Osteoblast (primary cell): ENCODE measurements around the gene GRK3. TPM values are rescaled to one million over a fixed set of nuclear protein-coding genes. Genes with fewer than 3 reads are reported as not detected.

ENCODE experiments used
- DNase-seq: peaks from one replicate; pipeline ENCODE4 v3.0.0; 2011; ENCODE audit warnings: low spot score, mixed read lengths; ENCODE audit not compliant: insufficient read length; ENCODE audit errors: missing footprints
- H2AFZ ChIP-seq: 2 replicates; pipeline ENCODE4 v1.6.0; 2011; ENCODE audit warnings: mild to moderate bottlenecking, low read length
- H3K27ac ChIP-seq: 2 replicates; pipeline ENCODE4 v1.5.1; 2011; ENCODE audit warnings: mild to moderate bottlenecking, low read depth, low read length, moderate library complexity
- H3K27me3 ChIP-seq: 2 replicates; pipeline ENCODE4 v1.6.0; 2012; ENCODE audit warnings: mild to moderate bottlenecking, control low read depth, inconsistent platforms, low read length, moderate library complexity; ENCODE audit not compliant: insufficient read depth
- H3K36me3 ChIP-seq: 2 replicates; pipeline ENCODE4 v1.5.1; 2011; ENCODE audit warnings: mild to moderate bottlenecking, low read length, control low read depth, moderate library complexity; ENCODE audit not compliant: insufficient read depth
- H3K4me1 ChIP-seq: 2 replicates; pipeline ENCODE4 v1.5.1; 2011; ENCODE audit warnings: mild to moderate bottlenecking, low read length, control low read depth, moderate library complexity; ENCODE audit not compliant: insufficient read depth
- H3K4me2 ChIP-seq: 2 replicates; pipeline ENCODE4 v1.6.0; 2011; ENCODE audit warnings: mild to moderate bottlenecking, low read length; ENCODE audit not compliant: insufficient read depth
- H3K4me3 ChIP-seq: fragments of 200-600 bp; sonication (generic); 3 replicates; pipeline ENCODE4 v1.5.1; 2012; ENCODE audit warnings: mild to moderate bottlenecking, low read length, inconsistent platforms; ENCODE audit not compliant: insufficient read depth
- H3K79me2 ChIP-seq: 2 replicates; pipeline ENCODE4 v1.6.0; 2012; ENCODE audit warnings: mild to moderate bottlenecking, low read length, control low read depth, inconsistent platforms; ENCODE audit not compliant: insufficient read depth
- H3K9me3 ChIP-seq: 2 replicates; pipeline ENCODE4 v1.5.1; 2011; ENCODE audit warnings: low read depth, low read length, control low read depth
- H4K20me1 ChIP-seq: 2 replicates; pipeline ENCODE4 v1.6.0; 2012; ENCODE audit warnings: mild to moderate bottlenecking, low read length, control low read depth; ENCODE audit not compliant: insufficient read depth
- CTCF ChIP-seq: IDR thresholded peaks from 2 replicates; pipeline ENCODE4 v1.5.1; 2011; ENCODE audit warnings: mild to moderate bottlenecking, low read depth, low read length, moderate library complexity; ENCODE audit errors: extremely low read depth
- total RNA-seq: library from RNA; depleted of rRNA; stranded (reverse); fragments of >200 nt; gene quantifications from 2 replicates; pipeline ENCODE4 v1.2.3, GENCODE V29; 2012

GRK3 gene
- total RNA-seq, 1 donor = 1.8 TPM

- no peaks in the 10 kb centered on the region for H3K4me1 ChIP-seq
- no peak overlapping the region for H3K4me2 ChIP-seq
- H3K4me3 ChIP-seq = no peak overlapping the region
- TF ChIP-seq CTCF = no peak
- no peak overlapping the region for H3K27ac ChIP-seq
- no peaks in the 10 kb centered on the region for H3K27me3 ChIP-seq
- no peak for DNase-seq
- H3K9me3 ChIP-seq = no peaks in the 10 kb centered on the region
- H2AFZ ChIP-seq = no peak overlapping the region
- no peaks in the 10 kb centered on the region for H3K79me2 ChIP-seq
- H3K36me3 ChIP-seq = no peaks in the 10 kb centered on the region
- no peaks in the 10 kb centered on the region for H4K20me1 ChIP-seq
Measured at GRCh38 chr22:25716637-25717036, 152.2 kb downstream of the GRK3 start.

DNA sequence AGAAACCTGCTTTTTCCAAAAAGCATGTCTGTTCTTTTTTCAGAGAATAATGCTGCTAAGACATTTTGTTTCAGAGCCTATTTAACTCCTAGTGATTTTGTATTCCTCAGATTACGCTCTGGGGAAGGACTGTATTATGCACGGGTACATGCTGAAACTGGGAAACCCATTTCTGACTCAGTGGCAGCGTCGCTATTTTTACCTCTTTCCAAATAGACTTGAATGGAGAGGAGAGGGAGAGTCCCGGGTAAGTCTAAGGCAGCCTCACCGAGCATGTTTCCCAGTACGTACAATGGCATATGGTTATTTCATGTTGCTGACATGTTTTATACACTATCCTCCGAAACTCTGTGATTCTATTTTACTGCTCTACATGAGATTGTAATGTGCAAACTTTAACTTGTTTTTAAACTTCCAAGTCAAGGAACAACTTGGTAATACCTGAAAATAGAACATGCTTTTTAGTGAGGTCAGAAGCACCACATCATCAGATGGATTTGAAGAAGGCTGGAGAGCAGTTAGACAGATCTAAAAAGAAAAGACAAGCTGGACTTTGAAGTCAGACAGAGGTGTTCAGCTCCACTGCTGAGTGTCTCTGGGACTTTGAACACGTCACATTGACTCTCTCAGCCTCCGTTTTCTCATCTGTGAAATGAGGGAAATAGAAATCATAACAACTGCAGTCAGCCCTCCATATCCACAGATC lies 153.8 kb downstream of the GRK3 start:
- H3K27ac ChIP-seq = no peak overlapping the region
- DNase-seq = no peak

GRCh38 chr22:25722223-25722622 lies 157.7 kb downstream of the GRK3 start:
- TF ChIP-seq CTCF = no peak
- DNase-seq = no peak

More for the DNA sequence above, 153.8 kb downstream of the GRK3 start:
- Histone ChIP-seq H3K4me2 (no peak overlapping the region), H3K9me3 (no peaks in the 10 kb centered on the region), H3K4me3 (no peak overlapping the region), H3K4me1 (no peaks in the 10 kb centered on the region), H3K79me2 (no peaks in the 10 kb centered on the region), H3K27me3 (no peaks in the 10 kb centered on the region), H2AFZ (no peak overlapping the region), H4K20me1 (no peaks in the 10 kb centered on the region), H3K36me3 (no peaks in the 10 kb centered on the region)
- TF ChIP-seq CTCF = no peak

GRCh38 chr22:25722626-25723025 lies 158.2 kb downstream of the GRK3 start:
- H3K36me3 ChIP-seq = no peaks in the 10 kb centered on the region
- no peak for TF ChIP-seq CTCF
- DNase-seq = no peak
- H3K4me3 ChIP-seq = no peak overlapping the region
- H3K4me2 ChIP-seq = no peak overlapping the region
- H3K4me1 ChIP-seq = no peaks in the 10 kb centered on the region
- no peaks in the 10 kb centered on the region for H3K9me3 ChIP-seq
- no peak overlapping the region for H2AFZ ChIP-seq
- no peaks in the 10 kb centered on the region for H3K79me2 ChIP-seq
- H3K27me3 ChIP-seq = no peaks in the 10 kb centered on the region
- no peak overlapping the region for H3K27ac ChIP-seq
- H4K20me1 ChIP-seq = no peaks in the 10 kb centered on the region

More at GRCh38 chr22:25722223-25722622, 157.7 kb downstream of the GRK3 start:
- H3K4me2 ChIP-seq = no peak overlapping the region
- H3K4me3 ChIP-seq = no peak overlapping the region
- H2AFZ ChIP-seq = no peak overlapping the region
- H3K36me3 ChIP-seq = no peaks in the 10 kb centered on the region
- H3K4me1 ChIP-seq = no peaks in the 10 kb centered on the region
- no peaks in the 10 kb centered on the region for H3K79me2 ChIP-seq
- no peaks in the 10 kb centered on the region for H4K20me1 ChIP-seq
- H3K27ac ChIP-seq = no peak overlapping the region
- no peaks in the 10 kb centered on the region for H3K27me3 ChIP-seq
- H3K9me3 ChIP-seq = no peaks in the 10 kb centered on the region
